GM12873 (cell line): Measurements from ENCODE around the gene SOCS2.
A peak's percentile ranks its signal among the peaks of the same experiment; 100 is the strongest.

ENCODE experiments used
- CTCF ChIP-seq: IDR thresholded peaks from 2 replicates; pipeline ENCODE4 v1.5.1; 2012; ENCODE audit warnings: low read depth, mild to moderate bottlenecking, moderate library complexity, low read length, control low read depth; ENCODE audit not compliant: insufficient read depth; ENCODE audit errors: missing control alignments

The SOCS2 gene

GRCh38 chr12:93550748-93551611, 21.5 kb upstream of the SOCS2 start:
- TF ChIP-seq CTCF = no peak

- TF ChIP-seq CTCF = no peak
Measured at GRCh38 chr12:93552427-93552826, 20.0 kb upstream of the SOCS2 start.

DNA sequence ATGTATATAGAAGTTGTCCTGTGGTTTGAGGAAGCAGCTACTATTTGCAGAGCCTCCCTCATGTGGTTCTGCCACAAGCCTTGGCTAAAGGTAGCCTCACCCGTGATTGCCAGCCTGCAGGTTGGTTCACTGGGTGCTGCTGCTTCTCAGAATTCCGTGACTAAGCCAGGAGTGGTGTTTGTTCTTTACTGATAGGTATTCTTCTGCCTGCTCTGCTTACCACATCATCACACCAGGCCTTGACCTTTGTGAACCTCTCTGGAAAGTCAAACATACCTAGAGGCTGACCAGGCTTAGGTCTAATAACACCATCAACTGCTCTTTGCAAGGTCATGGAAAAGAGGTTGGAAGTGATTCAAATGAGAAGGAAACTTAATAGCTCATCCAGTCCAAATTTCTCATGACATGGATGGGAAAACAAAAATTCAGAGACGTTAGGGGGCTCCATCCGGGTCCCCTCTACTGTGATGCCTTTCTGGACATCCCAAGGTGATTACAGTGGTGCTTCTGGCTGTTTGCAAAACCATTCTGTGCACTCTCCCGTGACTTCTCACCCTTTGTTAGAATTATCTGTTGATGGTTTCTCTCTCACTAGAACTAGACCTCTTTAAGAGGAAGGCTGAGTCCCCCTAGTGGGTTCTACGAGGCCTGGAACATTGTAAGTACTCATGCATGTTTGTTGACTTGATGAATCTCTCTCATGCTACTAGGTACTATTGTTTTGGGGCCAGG, 8.5 kb upstream of the SOCS2 start:
- peak; percentile 56 for TF ChIP-seq CTCF

DNA sequence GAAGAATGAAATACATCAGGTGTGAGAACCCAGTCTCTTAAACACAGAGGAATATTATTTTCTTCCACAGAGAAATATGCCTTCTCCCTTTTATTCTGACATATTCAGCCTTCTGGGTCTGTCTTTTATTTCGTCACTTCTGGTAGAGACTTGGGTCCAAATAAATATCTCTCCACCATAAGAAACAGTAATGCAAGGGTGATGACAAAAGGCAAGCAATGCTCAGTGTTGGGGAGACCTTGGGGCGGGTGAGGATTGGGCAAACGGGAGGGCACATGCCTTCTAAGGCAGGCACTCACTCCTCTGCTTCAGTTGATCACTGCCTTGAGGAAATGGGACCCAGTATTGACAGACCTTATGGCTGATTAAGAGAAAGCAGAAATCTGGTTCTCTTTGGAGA, 6.7 kb upstream of the SOCS2 start:
- no peak for TF ChIP-seq CTCF

- no peak for TF ChIP-seq CTCF
Measured at GRCh38 chr12:93567174-93567573, 5.3 kb upstream of the SOCS2 start.

GRCh38 chr12:93568091-93568490, 4.4 kb upstream of the SOCS2 start:
- TF ChIP-seq CTCF = no peak

DNA sequence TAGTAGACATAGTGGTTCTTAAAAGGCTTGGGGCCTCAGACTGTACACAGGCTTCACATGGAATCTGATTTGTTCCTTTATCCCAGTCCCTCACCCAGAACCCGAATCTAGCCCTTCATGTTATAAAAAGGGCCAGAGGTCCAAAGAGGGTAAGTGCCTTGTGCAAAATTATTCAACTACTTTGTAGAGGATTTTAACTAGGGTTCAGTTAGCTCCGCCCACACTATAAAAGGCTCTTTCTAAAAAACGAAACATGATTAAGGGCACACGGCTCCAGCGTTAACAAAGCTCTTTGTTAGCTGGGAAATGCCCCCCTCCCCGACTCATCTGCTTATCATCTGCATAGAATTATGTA, 3.2 kb upstream of the SOCS2 start:
- TF ChIP-seq CTCF = no peak
